PFSK-1 (cell line): ENCODE results near the gene RAB23.

Source experiments
- FOXP2 ChIP-seq: optimal IDR thresholded peaks from 2 replicates; pipeline ENCODE3; 2011; ENCODE audit warnings: borderline replicate concordance, control low read depth, inconsistent platforms; ENCODE audit not compliant: insufficient read depth; ENCODE audit errors: extremely low read length, extremely low read depth
- POLR2AphosphoS5 ChIP-seq: IDR thresholded peaks from 2 replicates; pipeline ENCODE4 v1.6.1; 2012; ENCODE audit warnings: low read depth, mild to moderate bottlenecking, control low read depth, low read length, moderate library complexity
- SIN3A ChIP-seq: IDR thresholded peaks from 2 replicates; pipeline ENCODE4 v1.6.1; 2012; ENCODE audit warnings: mild to moderate bottlenecking, low read length, moderate library complexity, borderline replicate concordance; ENCODE audit not compliant: insufficient read depth

DNA sequence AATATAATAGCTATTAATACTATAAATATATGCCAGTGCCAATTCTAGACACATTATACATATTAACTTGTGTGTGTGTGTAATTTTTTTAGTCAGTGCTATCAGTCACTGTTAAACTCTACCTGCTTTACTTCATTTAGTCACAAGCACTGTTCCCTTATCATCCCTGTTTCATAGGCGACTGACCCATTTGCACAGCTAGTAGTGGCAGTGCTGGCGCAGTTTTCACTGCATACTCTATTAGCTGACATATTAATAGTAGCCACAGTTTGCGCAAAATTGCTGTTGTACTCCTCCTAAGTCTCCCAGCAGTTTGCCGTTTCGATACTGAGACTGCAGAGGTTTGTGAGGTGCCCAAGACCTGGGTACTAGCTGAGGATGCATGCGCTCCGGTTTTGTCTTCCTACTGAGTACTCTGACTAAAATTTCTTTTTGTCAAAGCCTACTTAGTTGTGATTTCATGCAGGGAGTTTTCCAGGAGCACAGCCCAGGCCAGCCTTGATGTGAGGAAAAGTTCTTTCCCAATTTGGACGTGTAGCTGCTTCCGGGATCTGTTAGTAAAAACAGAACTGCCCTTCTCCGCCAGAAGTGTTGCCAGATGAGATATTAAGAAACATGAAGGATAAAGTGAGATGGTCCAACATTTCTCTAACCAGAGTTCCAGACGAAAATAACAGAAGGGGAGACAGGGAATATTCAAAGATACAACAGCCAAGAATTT, 44.4 kb downstream of the RAB23 start:
- TF ChIP-seq POLR2AphosphoS5 (no peak), SIN3A (no peak), FOXP2 (no peak)
